Nephron (organoid): ENCODE results near the gene NWD2.

Experiments
- H3K27ac Mint-ChIP-seq, 3 experiments: 2 replicates each; pipeline ENCODE4 v1.8.0; 2020; ENCODE audit warnings: mixed read lengths in 3 of 3, mild to moderate bottlenecking in 2 of 3, moderate library complexity in 1 of 3
- H3K27me3 Mint-ChIP-seq: 2 replicates; pipeline ENCODE4 v1.8.0; 2021; ENCODE audit warnings: low read depth, mild to moderate bottlenecking, moderate library complexity, mixed read lengths
- H3K36me3 Mint-ChIP-seq: 2 replicates; pipeline ENCODE4 v1.8.0; 2020; ENCODE audit warnings: low read depth, mixed read lengths
- H3K4me1 Mint-ChIP-seq: 2 replicates; pipeline ENCODE4 v1.8.0; 2020; ENCODE audit warnings: mixed read lengths
- H3K4me3 Mint-ChIP-seq, 3 experiments: 2 replicates each; pipeline ENCODE4 v1.8.0; 2020; ENCODE audit warnings: mild to moderate bottlenecking in 3 of 3, mixed read lengths in 3 of 3, moderate library complexity in 2 of 3
- H3K9me3 Mint-ChIP-seq: 2 replicates; pipeline ENCODE4 v1.8.0; 2020; ENCODE audit warnings: mixed read lengths
- TF ChIP-seq, protein P1 (sequence below), 3 experiments: fragments of 200-600 bp; sonication (generic); IDR thresholded peaks; one replicate each; pipeline ENCODE4 v1.5.0; 2021; ENCODE audit warnings: antibody characterized with exemption in 3 of 3; ENCODE audit not compliant: unreplicated experiment in 3 of 3

The NWD2 gene

DNA sequence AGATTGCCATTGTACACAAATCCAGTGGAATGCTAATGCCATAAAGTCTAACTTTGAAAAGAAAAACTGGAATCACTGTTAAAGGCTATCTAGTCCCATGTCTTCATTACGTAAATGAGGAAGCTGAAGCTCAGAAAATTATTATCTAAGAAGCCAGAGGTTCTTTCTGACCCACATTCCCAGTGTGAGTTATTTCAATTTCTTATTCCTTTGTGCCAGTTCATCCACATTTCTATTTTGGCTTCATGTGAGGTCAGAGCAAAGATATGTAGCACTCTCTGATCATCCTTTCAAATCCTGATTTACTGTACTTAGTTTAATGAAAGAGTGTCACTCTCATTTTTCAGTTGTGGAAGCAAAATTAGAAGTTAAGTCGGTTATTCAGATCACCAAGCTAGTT is 24.6 kb upstream of the NWD2 start:
- no peaks in the 10 kb centered on the region for H3K9me3 Mint-ChIP-seq
- no peak overlapping the region for H3K27ac Mint-ChIP-seq
- H3K27me3 Mint-ChIP-seq: peaks cover 22% of the 10 kb centered on the region
- no peaks in the 10 kb centered on the region for H3K36me3 Mint-ChIP-seq
- peaks cover 5% of the 10 kb centered on the region for H3K4me1 Mint-ChIP-seq
- TF ChIP-seq, protein P1, sequence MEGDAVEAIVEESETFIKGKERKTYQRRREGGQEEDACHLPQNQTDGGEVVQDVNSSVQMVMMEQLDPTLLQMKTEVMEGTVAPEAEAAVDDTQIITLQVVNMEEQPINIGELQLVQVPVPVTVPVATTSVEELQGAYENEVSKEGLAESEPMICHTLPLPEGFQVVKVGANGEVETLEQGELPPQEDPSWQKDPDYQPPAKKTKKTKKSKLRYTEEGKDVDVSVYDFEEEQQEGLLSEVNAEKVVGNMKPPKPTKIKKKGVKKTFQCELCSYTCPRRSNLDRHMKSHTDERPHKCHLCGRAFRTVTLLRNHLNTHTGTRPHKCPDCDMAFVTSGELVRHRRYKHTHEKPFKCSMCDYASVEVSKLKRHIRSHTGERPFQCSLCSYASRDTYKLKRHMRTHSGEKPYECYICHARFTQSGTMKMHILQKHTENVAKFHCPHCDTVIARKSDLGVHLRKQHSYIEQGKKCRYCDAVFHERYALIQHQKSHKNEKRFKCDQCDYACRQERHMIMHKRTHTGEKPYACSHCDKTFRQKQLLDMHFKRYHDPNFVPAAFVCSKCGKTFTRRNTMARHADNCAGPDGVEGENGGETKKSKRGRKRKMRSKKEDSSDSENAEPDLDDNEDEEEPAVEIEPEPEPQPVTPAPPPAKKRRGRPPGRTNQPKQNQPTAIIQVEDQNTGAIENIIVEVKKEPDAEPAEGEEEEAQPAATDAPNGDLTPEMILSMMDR (IDR thresholded peaks at IDR 0.05; ENCODE audit: unreplicated experiment in 3 of 3): no peak
- H3K4me3 Mint-ChIP-seq: no peak overlapping the region

DNA sequence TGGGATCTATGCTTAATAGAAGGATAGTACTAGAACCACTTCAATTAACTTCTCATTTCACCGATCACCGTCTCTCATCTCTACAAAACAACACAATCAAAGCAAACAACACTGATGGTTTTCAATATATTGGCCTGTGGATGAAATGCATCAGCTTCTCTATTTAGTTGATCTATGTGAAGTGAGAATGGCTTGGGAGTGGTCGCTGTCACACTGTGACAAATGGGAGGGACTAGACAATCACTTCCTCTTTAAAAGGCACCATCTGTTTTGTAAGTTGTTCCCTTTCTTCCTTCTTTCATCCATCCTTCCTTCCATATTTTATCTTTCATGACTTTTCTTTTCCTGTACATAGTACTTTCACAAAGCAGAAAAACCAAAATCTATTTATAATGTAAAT is 23.9 kb upstream of the NWD2 start:
- Mint-ChIP-seq H3K27ac (no peak overlapping the region), H3K36me3 (no peaks in the 10 kb centered on the region), H3K9me3 (no peaks in the 10 kb centered on the region), H3K27me3 (peaks cover 22% of the 10 kb centered on the region), H3K4me1 (peaks cover 5% of the 10 kb centered on the region), H3K4me3 (no peak overlapping the region)
- TF ChIP-seq, protein P1 (IDR thresholded peaks at IDR 0.05; ENCODE audit: unreplicated experiment in 3 of 3): no peak

DNA sequence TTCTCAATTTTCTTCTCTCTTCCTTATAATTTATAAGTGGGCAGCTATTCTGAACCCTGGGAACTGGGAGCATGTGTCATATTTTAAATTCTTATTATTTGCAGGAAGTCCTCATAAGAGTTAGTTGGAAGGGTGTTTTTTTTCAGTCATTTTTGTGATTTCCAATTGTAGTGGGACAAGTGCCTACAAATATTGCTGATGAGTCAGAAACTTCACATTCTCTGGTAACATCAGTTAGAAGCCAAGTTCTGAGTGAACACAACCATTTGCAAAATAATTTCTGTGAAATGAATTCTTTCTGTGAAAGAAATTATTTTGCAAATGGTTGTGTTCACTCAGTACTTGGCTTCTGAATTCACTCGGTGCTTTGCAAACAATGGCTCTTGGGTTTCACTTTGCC is 20.8 kb upstream of the NWD2 start:
- no peaks in the 10 kb centered on the region for H3K36me3 Mint-ChIP-seq
- peaks cover 23% of the 10 kb centered on the region for H3K27me3 Mint-ChIP-seq
- H3K9me3 Mint-ChIP-seq: no peaks in the 10 kb centered on the region
- H3K4me1 Mint-ChIP-seq: peaks cover 5% of the 10 kb centered on the region
- no peak overlapping the region for H3K4me3 Mint-ChIP-seq
- TF ChIP-seq, protein P1 (IDR thresholded peaks at IDR 0.05; ENCODE audit: unreplicated experiment in 3 of 3): no peak
- H3K27ac Mint-ChIP-seq: no peak overlapping the region

DNA sequence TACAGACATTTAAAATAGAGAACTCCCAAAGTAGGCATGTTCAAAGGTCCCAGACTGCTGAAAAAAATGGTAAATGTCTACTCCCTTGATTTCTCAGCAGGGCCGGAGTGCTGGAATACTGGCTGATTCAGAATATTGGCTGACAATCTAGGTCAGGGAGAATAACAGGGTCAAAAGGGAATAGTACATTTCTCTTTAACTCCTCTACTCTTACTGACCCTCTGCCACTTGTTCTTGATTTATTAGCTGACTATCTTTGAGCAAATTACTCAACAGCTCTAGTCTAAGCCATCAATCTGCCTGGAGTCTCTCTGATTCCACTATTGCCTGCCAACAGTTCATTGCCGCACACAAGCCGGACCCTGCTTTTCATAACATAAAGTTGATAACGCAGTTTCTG is 19.7 kb upstream of the NWD2 start:
- peaks cover 21% of the 10 kb centered on the region for H3K27me3 Mint-ChIP-seq
- H3K4me1 Mint-ChIP-seq: no peaks in the 10 kb centered on the region
- TF ChIP-seq, protein P1 (IDR thresholded peaks at IDR 0.05; ENCODE audit: unreplicated experiment in 3 of 3): no peak
- H3K36me3 Mint-ChIP-seq: no peaks in the 10 kb centered on the region
- no peak overlapping the region for H3K4me3 Mint-ChIP-seq
- H3K27ac Mint-ChIP-seq: no peak overlapping the region
- H3K9me3 Mint-ChIP-seq: no peaks in the 10 kb centered on the region

DNA sequence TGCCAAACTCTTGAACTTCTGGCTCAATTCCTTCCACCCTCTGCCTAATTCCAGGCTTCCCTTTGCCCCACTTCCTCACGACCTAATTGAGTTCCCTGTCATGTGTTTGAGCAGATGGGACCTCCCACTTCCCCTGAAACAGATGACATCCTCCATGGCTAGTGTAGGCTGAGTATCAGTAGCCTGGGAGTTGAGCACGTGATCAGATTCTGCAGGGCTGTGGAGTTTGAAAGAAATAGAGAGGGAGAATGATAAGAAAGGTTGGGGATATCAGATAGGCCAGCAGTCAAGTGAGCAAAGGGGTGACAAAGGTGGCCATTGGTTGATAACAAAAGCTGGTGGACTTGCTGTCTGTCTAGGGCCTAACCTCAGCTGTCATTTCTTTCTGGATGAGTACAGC is 18.8 kb upstream of the NWD2 start:
- TF ChIP-seq, protein P1 (IDR thresholded peaks at IDR 0.05; ENCODE audit: unreplicated experiment in 3 of 3): no peak
- Mint-ChIP-seq H3K36me3 (no peaks in the 10 kb centered on the region), H3K27me3 (peaks cover 25% of the 10 kb centered on the region), H3K9me3 (no peaks in the 10 kb centered on the region), H3K4me1 (no peaks in the 10 kb centered on the region), H3K4me3 (no peak overlapping the region), H3K27ac (no peak overlapping the region)

DNA sequence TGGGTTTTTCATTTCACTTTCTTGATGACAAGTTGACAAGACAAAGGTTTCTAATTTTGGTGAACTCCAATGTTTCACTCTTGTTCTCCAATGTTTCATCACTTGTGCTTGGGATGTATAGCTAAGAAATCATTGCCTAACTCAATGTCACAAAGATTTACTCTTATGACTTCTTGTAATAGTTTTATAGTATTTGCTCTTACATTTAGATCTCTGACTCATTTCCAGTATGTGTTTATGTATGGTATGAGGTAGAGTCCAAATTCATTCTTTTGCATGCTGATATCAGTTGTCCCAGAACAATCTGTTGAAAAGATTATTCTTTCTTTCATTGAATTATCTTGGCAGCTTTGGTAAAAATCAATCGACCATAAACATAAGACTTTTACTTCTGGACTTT is 12.2 kb upstream of the NWD2 start:
- Mint-ChIP-seq H3K27ac (no peak overlapping the region), H3K36me3 (no peaks in the 10 kb centered on the region), H3K27me3 (peaks cover 46% of the 10 kb centered on the region), H3K4me1 (no peaks in the 10 kb centered on the region), H3K9me3 (no peaks in the 10 kb centered on the region), H3K4me3 (no peak overlapping the region)
- TF ChIP-seq, protein P1 (IDR thresholded peaks at IDR 0.05; ENCODE audit: unreplicated experiment in 3 of 3): no peak
